ENCODE measurements around the gene NTRK2. TPM values are rescaled to one million over a fixed set of nuclear protein-coding genes. Genes with fewer than 3 reads are reported as not detected.

NTRK2 gene
- total and polyA plus RNA-seq, 4 donors = 0.26 to 1.4 (median 0.56) TPM

GRCh38 chr9:84886866-84887265 lies 217.3 kb downstream of the NTRK2 start (continued):
- no peak for TF ChIP-seq REST (IDR thresholded peaks at IDR 0.05)
- no peak for TF ChIP-seq HNF4G (IDR thresholded peaks at IDR 0.05)
- no peak for TF ChIP-seq HNF4A (conservative IDR thresholded peaks at IDR 0.05)
- no peak for TF ChIP-seq YY1 (IDR thresholded peaks at IDR 0.05)
- TF ChIP-seq NR2F2 (IDR thresholded peaks at IDR 0.05) = no peak

- H3K27me3 ChIP-seq (ENCODE audit: control insufficient read depth in 4 of 4, insufficient read depth in 4 of 4, low read length in 3 of 4) = no peaks in the 10 kb centered on the region
- H3K4me3 ChIP-seq (ENCODE audit: low read depth in 1 of 3, low read length in 3 of 3) = no peak overlapping the region
- 80% methylated on average over 1 of the region's 1 CpG for WGBS
- no peak overlapping the region for H3K9ac ChIP-seq (ENCODE audit: low read depth in 1 of 2, low read length in 2 of 2)
- no peaks in the 10 kb centered on the region for H3K36me3 ChIP-seq (ENCODE audit: control insufficient read depth in 4 of 4, insufficient read depth in 3 of 4, low read depth in 1 of 4, low read length in 3 of 4)
- TF ChIP-seq RXRA (IDR thresholded peaks at IDR 0.05) (no peak), YY1 (IDR thresholded peaks at IDR 0.05) (no peak), TAF1 (conservative IDR thresholded peaks at IDR 0.05) (no peak), SP1 (IDR thresholded peaks at IDR 0.05) (no peak), FOXA1 (IDR thresholded peaks at IDR 0.05) (no peak), HNF4G (IDR thresholded peaks at IDR 0.05) (no peak), RAD21 (IDR thresholded peaks at IDR 0.05) (no peak), ATF3 (IDR thresholded peaks at IDR 0.05) (no peak), MAX (IDR thresholded peaks at IDR 0.05) (no peak), ZBTB33 (IDR thresholded peaks at IDR 0.05) (no peak), NR2F2 (IDR thresholded peaks at IDR 0.05) (no peak), GABPA (IDR thresholded peaks at IDR 0.05 in 1 of 2, conservative IDR thresholded peaks at IDR 0.05 in 1 of 2) (no peak), JUND (IDR thresholded peaks at IDR 0.05) (no peak), REST (IDR thresholded peaks at IDR 0.05) (no peak)
- no peaks in the 10 kb centered on the region for H3K9me3 ChIP-seq (ENCODE audit: control insufficient read depth in 4 of 4, low read length in 3 of 4)
- H3K4me1 ChIP-seq (ENCODE audit: control insufficient read depth in 4 of 4, insufficient read depth in 4 of 4, low read length in 3 of 4) = no peaks in the 10 kb centered on the region
- DNase-seq (ENCODE audit: low spot score) = no peak
- no peak overlapping the region for H3K27ac ChIP-seq (ENCODE audit: low read depth in 1 of 2, low read length in 2 of 2)
These were observed 222.4 kb downstream of the NTRK2 start for GRCh38 chr9:84891924-84892323.
